Sciatic nerve (tissue), 1 donor: ENCODE measurements around the gene SLC15A4. TPM values are rescaled to one million over a fixed set of nuclear protein-coding genes. Genes with fewer than 3 reads are reported as not detected.

Experiments
- total RNA-seq: library from RNA; stranded (reverse); fragmentation: NEBNext Ultra II Directional; extraction: Animal tissue kit (Norgen Biotek cat#: 25700); gene quantifications from one replicate; pipeline ENCODE4 v1.2.1, GENCODE V29; 2021
- donor health status: DM: no; HTN: no; CAD: no.

The SLC15A4 gene
- total RNA-seq, 1 donor from 2014 or later: 31.9 TPM

Other genes starting within 250 kb of the SLC15A4 start
- 2.0 TPM for gene GLT1D1, start 29.5 kb upstream of the SLC15A4 start, total RNA-seq